Natural killer cell (primary cell): ENCODE measurements around the gene CPT2. TPM values are rescaled to one million over a fixed set of nuclear protein-coding genes. Genes with fewer than 3 reads are reported as not detected.
"Not testable (repeated sequence)": the region's sequence is repeated elsewhere in the genome, so short reads cannot be mapped to it uniquely, and the experiment has no call there.

ENCODE experiments used
- ATAC-seq, 3 donors: fragments of 150-1000 bp in 2 of 3; fragments of 200-7000 bp in 1 of 3; cut with Tn5 transposase; 1 replicate in 1 of 3; 2 replicates in 2 of 3; pipeline ENCODE4 v1.10.0; 2021; ENCODE audit warnings: mild to moderate bottlenecking in 2 of 3, moderate library complexity in 2 of 3
- DNase-seq, 2 donors: peaks; one replicate each; pipeline versions ENCODE4 v3.0.0 to v3.0.0-alpha.2; 2013 to 2021; ENCODE audit warnings: mixed read lengths in 1 of 2
- H3K27ac ChIP-seq: one replicate; pipeline ENCODE4 v1.5.1; 2013; ENCODE audit warnings: mild to moderate bottlenecking, low read length
- H3K27me3 ChIP-seq: one replicate; pipeline ENCODE4 v1.6.1; 2013; ENCODE audit warnings: low read length; ENCODE audit not compliant: control insufficient read depth, insufficient read depth
- H3K36me3 ChIP-seq: one replicate; pipeline ENCODE4 v1.6.1; 2013; ENCODE audit warnings: low read length; ENCODE audit not compliant: control insufficient read depth, insufficient read depth
- H3K4me1 ChIP-seq: one replicate; pipeline ENCODE4 v1.6.1; 2013; ENCODE audit warnings: low read length; ENCODE audit not compliant: control insufficient read depth, insufficient read depth
- H3K4me3 ChIP-seq: one replicate; pipeline ENCODE4 v1.5.1; 2013; ENCODE audit warnings: low read length
- H3K9me3 ChIP-seq: one replicate; pipeline ENCODE4 v1.6.1; 2013; ENCODE audit warnings: low read length; ENCODE audit not compliant: control insufficient read depth, insufficient read depth
- H3K27ac Mint-ChIP-seq, 2 donors: one replicate each; pipeline ENCODE4 v1.8.0; 2022; ENCODE audit warnings: mild to moderate bottlenecking in 2 of 2, mixed read lengths in 2 of 2, moderate library complexity in 1 of 2
- H3K27me3 Mint-ChIP-seq, 2 donors: one replicate each; pipeline ENCODE4 v1.8.0; 2022; ENCODE audit warnings: low read depth in 2 of 2, mixed read lengths in 2 of 2
- H3K36me3 Mint-ChIP-seq: one replicate; pipeline ENCODE4 v1.8.0; 2022; ENCODE audit warnings: mixed read lengths
- H3K4me1 Mint-ChIP-seq, 2 donors: one replicate each; pipeline ENCODE4 v1.8.0; 2022; ENCODE audit warnings: mixed read lengths in 2 of 2
- H3K4me3 Mint-ChIP-seq: one replicate; pipeline ENCODE4 v1.8.0; 2022; ENCODE audit warnings: mild to moderate bottlenecking, moderate library complexity, mixed read lengths
- H3K9me3 Mint-ChIP-seq, 2 donors: one replicate each; pipeline ENCODE4 v1.8.0; 2022; ENCODE audit warnings: mixed read lengths in 2 of 2
- CTCF ChIP-seq: fragments of 200-600 bp; IDR thresholded peaks from one replicate; pipeline ENCODE4 v1.8.0; 2022; ENCODE audit warnings: antibody characterized with exemption
- WGBS: methylation state at CpG from one replicate; pipeline ENCODE4 v1.1.7; 2013; ENCODE audit warnings: missing lambda C conversion rate; ENCODE audit not compliant: insufficient coverage; 5-methylcytosine and 5-hydroxymethylcytosine counted together
- intact Hi-C: fragments of 100-400 bp; cut with micrococcal nuclease; formaldehyde crosslinking; loops from one replicate; pipeline ENCODE4 v1.14.2; 2022
- total RNA-seq, 4 donors: library from RNA; stranded (reverse); fragments of 120-200 nt in 1 of 4; gene quantifications; one replicate each; pipeline versions ENCODE4 v1.2.3 to v1.2.4, GENCODE V29; 2013 to 2022

Gene CPT2
- total RNA-seq, 3 donors from 2014 or later (not counting 1 experiment from before 2014, with no cell fraction given), result 7.6 to 11.8 (median 9.0) TPM

GRCh38 chr1:53183095-53183990, 13.3 kb upstream of the CPT2 start:
- no peak for TF ChIP-seq CTCF

GRCh38 chr1:53185955-53186297, 10.7 kb upstream of the CPT2 start:
- not testable (repeated sequence) for H3K36me3 Mint-ChIP-seq, H3K36me3 ChIP-seq, H3K4me1 Mint-ChIP-seq, H3K9me3 ChIP-seq, DNase-seq, H3K9me3 Mint-ChIP-seq, H3K27me3 ChIP-seq, ATAC-seq, H3K27ac ChIP-seq, H3K4me3 ChIP-seq, H3K27ac Mint-ChIP-seq, H3K4me3 Mint-ChIP-seq
- intact Hi-C loops, result loop anchor here (10.0 kb wide), 1 partner anchor 341 kb away; the partner anchor contains the start of gene ZYG11A
- peaks cover 0 to 11% of the 10 kb centered on the region in 2 donors for H3K27me3 Mint-ChIP-seq
- peaks cover 23% of the 10 kb centered on the region for H3K4me1 ChIP-seq
- no CpG with 5 or more reads among the region's 2 CpGs for WGBS
- peak; percentile 54 for TF ChIP-seq CTCF

More at GRCh38 chr1:53183095-53183990, 13.3 kb upstream of the CPT2 start:
- ATAC-seq (peak in 2 of 3 donors; percentile 34 to 46), DNase-seq (no peak)
- peaks cover 23% of the 10 kb centered on the region for H3K4me1 ChIP-seq
- no peaks in the 10 kb centered on the region for H3K9me3 ChIP-seq
- H3K4me3 ChIP-seq, result no peak overlapping the region
- WGBS, result 81% methylated on average over 6 of the region's 6 CpGs
- no peak overlapping the region for H3K4me3 Mint-ChIP-seq
- intact Hi-C loops, result loop anchor here (2.0 to 10.0 kb wide), 5 partner anchors 49 to 1286 kb away; partner anchors contain the start of gene ZYG11A
- no peaks in the 10 kb centered on the region for H3K9me3 Mint-ChIP-seq
- no peak overlapping the region for H3K27ac Mint-ChIP-seq
- peak overlapping the region; percentile 29 for H3K27ac ChIP-seq
- H3K36me3 Mint-ChIP-seq, result no peaks in the 10 kb centered on the region
- peaks cover 0 to 3% of the 10 kb centered on the region in 2 donors for H3K27me3 Mint-ChIP-seq
- H3K4me1 Mint-ChIP-seq, result peaks cover 0 to 5% of the 10 kb centered on the region in 2 donors
- H3K36me3 ChIP-seq, result no peaks in the 10 kb centered on the region
- H3K27me3 ChIP-seq, result no peaks in the 10 kb centered on the region

- no peak overlapping the region for H3K4me3 Mint-ChIP-seq
- Histone ChIP-seq H3K4me1 (peaks cover 22% of the 10 kb centered on the region), H3K36me3 (no peaks in the 10 kb centered on the region), H3K4me3 (no peak overlapping the region), H3K27ac (no peak overlapping the region), H3K9me3 (no peaks in the 10 kb centered on the region), H3K27me3 (no peaks in the 10 kb centered on the region)
- H3K36me3 Mint-ChIP-seq, result no peaks in the 10 kb centered on the region
- WGBS, result 82% methylated on average over 3 of the region's 3 CpGs
- no peaks in the 10 kb centered on the region for H3K4me1 Mint-ChIP-seq
- ATAC-seq (no peak), DNase-seq (no peak)
- peaks cover 0 to 11% of the 10 kb centered on the region in 2 donors for H3K27me3 Mint-ChIP-seq
- no peak overlapping the region for H3K27ac Mint-ChIP-seq
- TF ChIP-seq CTCF, result no peak
- no peaks in the 10 kb centered on the region for H3K9me3 Mint-ChIP-seq
- intact Hi-C loops, result loop anchor here (10.0 kb wide), 1 partner anchor 342 kb away; the partner anchor contains the start of gene ZYG11A
Measured at GRCh38 chr1:53186533-53186932, 10.1 kb upstream of the CPT2 start.
